Endothelial cell of umbilical vein (primary cell): ENCODE measurements around the gene MPC2.

Experiments
- CTCF ChIP-seq, 2 donors: IDR thresholded peaks; 1 replicate in 1 of 2; 2 replicates in 1 of 2; pipeline ENCODE4 v1.5.1; 2011; ENCODE audit warnings: low read length in 2 of 2, mild to moderate bottlenecking in 2 of 2, moderate library complexity in 2 of 2, control low read depth in 1 of 2, inconsistent platforms in 1 of 2, low read depth in 1 of 2; ENCODE audit not compliant: insufficient read depth in 1 of 2; ENCODE audit errors: extremely low read depth in 1 of 2
- MYC ChIP-seq: IDR thresholded peaks from one replicate; pipeline ENCODE4 v1.6.1; 2011; ENCODE audit warnings: mild to moderate bottlenecking, low read depth, low read length
- POLR2A ChIP-seq: IDR thresholded peaks from 2 replicates; pipeline ENCODE4 v1.6.1; 2012; ENCODE audit warnings: low read depth, mild to moderate bottlenecking, control low read depth, low read length
- POLR2AphosphoS5 ChIP-seq: IDR thresholded peaks from 2 replicates; pipeline ENCODE4 v1.6.1; 2012; ENCODE audit warnings: low read depth, mild to moderate bottlenecking, control low read depth, low read length, moderate library complexity; ENCODE audit not compliant: insufficient read depth

DNA sequence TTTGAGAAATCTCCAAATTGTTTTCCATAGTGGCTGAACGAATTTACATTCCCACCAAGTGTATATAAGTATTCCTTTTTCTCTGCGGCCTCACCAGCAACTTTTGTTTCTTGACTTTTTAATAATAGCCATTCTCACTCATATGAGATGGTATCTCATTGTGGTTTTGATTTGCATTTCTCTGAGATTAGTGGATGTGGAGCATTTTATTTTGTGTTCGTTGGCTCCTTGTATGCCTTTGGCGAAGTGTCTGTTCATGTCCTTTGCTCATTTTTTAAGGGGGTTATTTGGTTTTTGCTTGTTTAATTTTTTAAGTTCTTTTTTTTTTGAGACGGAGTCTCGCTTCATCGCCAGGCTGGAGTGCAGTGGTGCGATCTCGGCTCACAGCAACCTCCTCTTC is 45.1 kb upstream of the MPC2 start:
- no peak for TF ChIP-seq CTCF (IDR thresholded peaks at IDR 0.05; ENCODE audit: extremely low read depth in 1 of 2, insufficient read depth in 1 of 2, low read depth in 1 of 2, low read length in 2 of 2)
- no peak for TF ChIP-seq MYC
- no peak for TF ChIP-seq POLR2A
- no peak for TF ChIP-seq POLR2AphosphoS5
